WERI-Rb-1 (cell line): ENCODE results near the gene NTRK3.

Source experiments
- DNase-seq: peaks from one replicate; pipeline ENCODE4 v3.0.0-alpha.2; 2020
- H3K27ac ChIP-seq: fragments of 250-450 bp; sonication (Bioruptor Pico); 2 replicates; pipeline ENCODE4 v1.5.1; 2020; ENCODE audit warnings: mild to moderate bottlenecking, moderate library complexity
- H3K27me3 ChIP-seq: fragments of 250-450 bp; sonication (Bioruptor Pico); 2 replicates; pipeline ENCODE4 v1.5.1; 2021; ENCODE audit warnings: mild to moderate bottlenecking, low read depth, moderate library complexity; ENCODE audit not compliant: insufficient read depth, severe bottlenecking
- H3K36me3 ChIP-seq: fragments of 250-450 bp; sonication (Bioruptor Pico); 2 replicates; pipeline ENCODE4 v1.5.1; 2020; ENCODE audit warnings: mild to moderate bottlenecking, moderate library complexity
- H3K4me3 ChIP-seq: 2 replicates; pipeline ENCODE4 v1.5.1; 2011; ENCODE audit warnings: low read depth, mild to moderate bottlenecking, control low read depth, low read length
- H3K9me3 ChIP-seq: fragments of 250-450 bp; sonication (Bioruptor Pico); 2 replicates; pipeline ENCODE4 v1.5.1; 2021; ENCODE audit warnings: mild to moderate bottlenecking, moderate library complexity; ENCODE audit not compliant: severe bottlenecking
- CTCF ChIP-seq: IDR thresholded peaks from 2 replicates; pipeline ENCODE4 v1.5.1; 2011; ENCODE audit warnings: low read depth, mild to moderate bottlenecking, control low read depth, inconsistent platforms, low read length

NTRK3 gene

GRCh38 chr15:88242586-88243555, 13.7 kb downstream of the NTRK3 start:
- TF ChIP-seq CTCF: no peak
- Histone ChIP-seq H3K4me3 (no peak overlapping the region), H3K9me3 (no peaks in the 10 kb centered on the region), H3K27me3 (peaks cover 18% of the 10 kb centered on the region), H3K36me3 (no peaks in the 10 kb centered on the region), H3K27ac (no peak overlapping the region)
- DNase-seq: no peak

DNA sequence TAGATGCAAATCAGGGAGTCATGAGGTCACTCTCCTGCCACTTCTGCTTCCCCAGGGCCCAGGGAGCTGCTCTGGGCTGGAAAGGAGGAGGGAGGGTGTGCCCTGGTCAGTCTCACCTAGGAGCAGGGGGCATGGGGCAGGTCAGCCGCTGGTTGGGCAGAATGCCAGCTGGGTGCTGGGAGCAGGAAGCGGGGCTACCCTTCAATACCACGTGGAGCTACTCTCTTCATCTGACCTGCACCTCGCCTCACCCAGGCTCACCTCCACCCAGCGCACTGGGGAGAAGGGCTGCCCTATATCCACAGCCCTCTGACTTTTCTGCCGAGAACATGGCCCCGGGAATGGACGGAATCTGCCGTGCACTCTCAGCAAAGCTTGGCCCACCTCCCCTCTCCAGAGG, 15.1 kb downstream of the NTRK3 start:
- Histone ChIP-seq H3K36me3 (no peaks in the 10 kb centered on the region), H3K27me3 (peaks cover 8% of the 10 kb centered on the region), H3K27ac (no peak overlapping the region), H3K4me3 (no peak overlapping the region), H3K9me3 (no peaks in the 10 kb centered on the region)
- DNase-seq: no peak
- TF ChIP-seq CTCF: no peak

DNA sequence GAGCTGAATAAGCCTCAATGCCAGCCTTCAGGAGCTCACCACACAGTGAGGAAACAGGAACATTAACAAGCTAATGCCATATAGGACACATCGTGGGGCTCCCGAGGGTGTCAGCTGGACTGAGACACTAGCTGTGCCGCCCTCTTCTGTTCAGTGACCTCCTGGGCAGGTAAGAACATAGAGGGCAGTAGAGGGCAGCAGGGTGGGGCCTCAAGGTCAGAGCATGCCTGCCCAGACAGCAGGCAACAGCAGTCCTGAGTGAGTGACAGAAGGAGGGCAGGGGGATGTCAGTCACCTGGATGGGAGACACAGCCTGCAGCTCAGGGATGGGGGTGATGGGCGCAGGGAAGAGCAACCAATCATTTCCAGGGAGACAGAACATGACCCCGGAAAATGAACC, 15.5 kb downstream of the NTRK3 start:
- H3K4me3 ChIP-seq: no peak overlapping the region
- no peaks in the 10 kb centered on the region for H3K36me3 ChIP-seq
- H3K27ac ChIP-seq: no peak overlapping the region
- peaks cover 5% of the 10 kb centered on the region for H3K27me3 ChIP-seq
- DNase-seq: peak; percentile 32
- no peaks in the 10 kb centered on the region for H3K9me3 ChIP-seq
- peak; percentile 54 for TF ChIP-seq CTCF

DNA sequence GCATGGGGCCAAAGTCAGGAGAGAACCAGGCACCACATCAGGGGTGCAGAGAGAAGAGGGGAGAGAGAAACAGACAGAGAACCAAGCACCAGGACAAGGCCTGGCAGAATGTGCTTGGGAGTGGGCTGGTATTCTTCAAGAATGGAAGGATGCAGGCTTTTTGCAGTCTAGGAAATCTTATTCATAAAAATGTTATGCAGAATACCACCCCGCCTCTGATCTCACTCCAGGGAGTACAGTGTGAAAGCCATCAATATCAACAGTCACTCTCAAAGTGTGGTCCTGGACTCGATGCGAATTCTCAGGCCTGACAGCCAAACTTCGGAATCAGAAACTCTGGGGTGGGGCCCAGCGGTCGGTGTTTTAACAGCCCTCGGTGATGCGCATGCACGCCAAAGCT, 16.9 kb downstream of the NTRK3 start:
- H3K9me3 ChIP-seq: no peaks in the 10 kb centered on the region

GRCh38 chr15:88238618-88239430, 17.7 kb downstream of the NTRK3 start:
- DNase-seq: no peak
- no peak for TF ChIP-seq CTCF
- H3K27ac ChIP-seq: no peak overlapping the region

More for the DNA sequence above, 16.9 kb downstream of the NTRK3 start:
- Histone ChIP-seq H3K27me3 (peaks cover 2% of the 10 kb centered on the region), H3K4me3 (no peak overlapping the region), H3K36me3 (no peaks in the 10 kb centered on the region), H3K27ac (no peak overlapping the region)
- no peak for DNase-seq
- no peak for TF ChIP-seq CTCF

More at GRCh38 chr15:88238618-88239430, 17.7 kb downstream of the NTRK3 start:
- H3K27me3 ChIP-seq: peaks cover 2% of the 10 kb centered on the region
- H3K4me3 ChIP-seq: no peak overlapping the region
- no peaks in the 10 kb centered on the region for H3K9me3 ChIP-seq
- no peaks in the 10 kb centered on the region for H3K36me3 ChIP-seq
